SU-DHL-6 (cell line): ENCODE data around the gene GRIK3.

Source experiments
- EZH2phosphoT487 ChIP-seq: fragments of 200-600 bp; sonication (generic), shearing (Covaris generic); conservative IDR thresholded peaks from 2 replicates; pipeline ENCODE4 v1.6.1; 2018; ENCODE audit warnings: mild to moderate bottlenecking, antibody characterized with exemption, low read length, moderate library complexity, mixed read lengths
- TF ChIP-seq, protein P1 (sequence below): fragments of 200-600 bp; sonication (generic); IDR thresholded peaks from one replicate; pipeline ENCODE4 v1.5.1; 2017; ENCODE audit warnings: antibody characterized with exemption, mild to moderate bottlenecking, low read length, moderate library complexity; ENCODE audit not compliant: insufficient read depth, poor library complexity, severe bottlenecking

DNA sequence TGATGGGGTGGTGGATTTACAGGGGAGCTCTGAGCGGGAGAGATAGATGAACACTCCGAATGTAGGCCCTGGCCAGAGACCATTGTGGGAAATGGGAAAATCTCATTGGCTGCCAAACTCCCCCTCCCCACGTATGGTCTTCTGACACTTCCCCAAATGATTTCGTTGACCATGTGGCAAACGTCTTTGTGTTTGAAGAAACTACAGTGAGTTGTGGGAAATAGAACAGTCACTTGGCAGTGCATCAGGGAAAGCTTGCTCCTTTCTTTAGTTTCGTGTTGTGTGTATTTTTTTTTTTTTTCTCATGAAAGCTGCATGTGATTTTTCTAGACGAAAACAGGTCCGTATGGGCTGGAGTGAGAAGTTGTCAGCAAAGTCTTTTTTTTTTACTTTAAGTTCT lies 25.0 kb upstream of the GRIK3 start:
- TF ChIP-seq, protein P1, sequence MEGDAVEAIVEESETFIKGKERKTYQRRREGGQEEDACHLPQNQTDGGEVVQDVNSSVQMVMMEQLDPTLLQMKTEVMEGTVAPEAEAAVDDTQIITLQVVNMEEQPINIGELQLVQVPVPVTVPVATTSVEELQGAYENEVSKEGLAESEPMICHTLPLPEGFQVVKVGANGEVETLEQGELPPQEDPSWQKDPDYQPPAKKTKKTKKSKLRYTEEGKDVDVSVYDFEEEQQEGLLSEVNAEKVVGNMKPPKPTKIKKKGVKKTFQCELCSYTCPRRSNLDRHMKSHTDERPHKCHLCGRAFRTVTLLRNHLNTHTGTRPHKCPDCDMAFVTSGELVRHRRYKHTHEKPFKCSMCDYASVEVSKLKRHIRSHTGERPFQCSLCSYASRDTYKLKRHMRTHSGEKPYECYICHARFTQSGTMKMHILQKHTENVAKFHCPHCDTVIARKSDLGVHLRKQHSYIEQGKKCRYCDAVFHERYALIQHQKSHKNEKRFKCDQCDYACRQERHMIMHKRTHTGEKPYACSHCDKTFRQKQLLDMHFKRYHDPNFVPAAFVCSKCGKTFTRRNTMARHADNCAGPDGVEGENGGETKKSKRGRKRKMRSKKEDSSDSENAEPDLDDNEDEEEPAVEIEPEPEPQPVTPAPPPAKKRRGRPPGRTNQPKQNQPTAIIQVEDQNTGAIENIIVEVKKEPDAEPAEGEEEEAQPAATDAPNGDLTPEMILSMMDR = no peak
- no peak for TF ChIP-seq EZH2phosphoT487
